Endothelial cell of umbilical vein (primary cell): ENCODE measurements around the gene WFIKKN2.

Experiments
- FOS ChIP-seq: IDR thresholded peaks from 2 replicates; pipeline ENCODE4 v1.6.1; 2011; ENCODE audit warnings: mild to moderate bottlenecking, low read length, moderate library complexity, borderline replicate concordance; ENCODE audit not compliant: insufficient read depth
- POLR2A ChIP-seq: IDR thresholded peaks from 2 replicates; pipeline ENCODE4 v1.6.1; 2012; ENCODE audit warnings: low read depth, mild to moderate bottlenecking, control low read depth, low read length
- TF ChIP-seq, protein P1 (sequence below), 2 donors: IDR thresholded peaks; 1 replicate in 1 of 2; 2 replicates in 1 of 2; pipeline ENCODE4 v1.5.1; 2011; ENCODE audit warnings: low read length in 2 of 2, mild to moderate bottlenecking in 2 of 2, moderate library complexity in 2 of 2, control low read depth in 1 of 2, inconsistent platforms in 1 of 2, low read depth in 1 of 2; ENCODE audit not compliant: insufficient read depth in 1 of 2; ENCODE audit errors: extremely low read depth in 1 of 2

DNA sequence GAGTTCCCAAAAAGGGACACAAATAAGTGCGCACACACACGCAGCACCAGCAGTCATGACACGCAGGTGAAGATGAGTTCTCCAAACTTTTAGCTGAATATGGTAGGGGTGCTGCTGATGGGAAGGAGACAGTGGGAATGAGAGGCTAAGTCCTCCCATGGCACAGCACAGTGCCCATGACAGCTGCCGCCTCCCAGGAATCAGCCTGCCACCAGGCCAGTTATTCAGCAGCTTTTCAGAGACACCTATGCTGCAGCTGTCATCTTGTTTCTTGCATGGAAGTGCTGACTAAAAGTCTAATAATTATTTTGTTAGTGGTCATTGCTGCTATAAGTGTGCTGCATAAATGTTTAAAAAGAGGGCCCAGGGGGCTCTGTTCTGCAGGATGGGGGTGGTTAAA lies 12.2 kb downstream of the WFIKKN2 start:
- TF ChIP-seq, protein P1, sequence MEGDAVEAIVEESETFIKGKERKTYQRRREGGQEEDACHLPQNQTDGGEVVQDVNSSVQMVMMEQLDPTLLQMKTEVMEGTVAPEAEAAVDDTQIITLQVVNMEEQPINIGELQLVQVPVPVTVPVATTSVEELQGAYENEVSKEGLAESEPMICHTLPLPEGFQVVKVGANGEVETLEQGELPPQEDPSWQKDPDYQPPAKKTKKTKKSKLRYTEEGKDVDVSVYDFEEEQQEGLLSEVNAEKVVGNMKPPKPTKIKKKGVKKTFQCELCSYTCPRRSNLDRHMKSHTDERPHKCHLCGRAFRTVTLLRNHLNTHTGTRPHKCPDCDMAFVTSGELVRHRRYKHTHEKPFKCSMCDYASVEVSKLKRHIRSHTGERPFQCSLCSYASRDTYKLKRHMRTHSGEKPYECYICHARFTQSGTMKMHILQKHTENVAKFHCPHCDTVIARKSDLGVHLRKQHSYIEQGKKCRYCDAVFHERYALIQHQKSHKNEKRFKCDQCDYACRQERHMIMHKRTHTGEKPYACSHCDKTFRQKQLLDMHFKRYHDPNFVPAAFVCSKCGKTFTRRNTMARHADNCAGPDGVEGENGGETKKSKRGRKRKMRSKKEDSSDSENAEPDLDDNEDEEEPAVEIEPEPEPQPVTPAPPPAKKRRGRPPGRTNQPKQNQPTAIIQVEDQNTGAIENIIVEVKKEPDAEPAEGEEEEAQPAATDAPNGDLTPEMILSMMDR (IDR thresholded peaks at IDR 0.05; ENCODE audit: extremely low read depth in 1 of 2, insufficient read depth in 1 of 2, low read depth in 1 of 2, low read length in 2 of 2), result no peak
- TF ChIP-seq POLR2A, result no peak
- no peak for TF ChIP-seq FOS
